SH-SY5Y (cell line): ENCODE results near the gene TNIP1.

Experiments used
- GATA2 ChIP-seq: IDR thresholded peaks from 2 replicates; pipeline ENCODE4 v1.6.1; 2011; ENCODE audit warnings: mild to moderate bottlenecking, low read depth, low read length
- GATA3 ChIP-seq: IDR thresholded peaks from 2 replicates; pipeline ENCODE4 v1.6.1; 2011; ENCODE audit warnings: low read depth, mild to moderate bottlenecking, low read length, moderate library complexity

DNA sequence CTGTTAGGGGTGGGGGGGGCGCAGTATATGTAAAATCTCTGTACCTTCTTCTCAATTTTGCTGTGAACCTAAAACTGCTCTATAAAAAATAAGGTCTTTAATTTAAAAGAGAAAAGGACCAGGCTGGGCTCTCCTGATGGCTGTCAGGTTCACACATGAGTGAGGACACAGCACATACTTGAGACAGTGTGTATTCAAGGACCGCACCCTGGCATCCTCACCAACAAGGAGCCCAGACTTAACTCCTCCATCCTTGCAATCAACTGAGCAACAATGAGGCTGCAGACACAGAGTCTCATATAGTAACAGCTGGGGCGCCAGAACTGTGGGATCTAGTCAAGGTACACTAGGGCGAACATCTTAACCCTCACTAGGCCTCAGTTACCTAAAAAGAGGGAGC is 9.8 kb downstream of the TNIP1 start:
- TF ChIP-seq GATA2, result no peak
- TF ChIP-seq GATA3, result no peak
